SU-DHL-6 (cell line): ENCODE data around the gene PRKCSH.

ENCODE experiments used
- CTCF ChIP-seq: fragments of 200-600 bp; sonication (generic); IDR thresholded peaks from one replicate; pipeline ENCODE4 v1.5.1; 2017; ENCODE audit warnings: antibody characterized with exemption, mild to moderate bottlenecking, low read length, moderate library complexity; ENCODE audit not compliant: insufficient read depth, poor library complexity, severe bottlenecking
- EZH2phosphoT487 ChIP-seq: fragments of 200-600 bp; sonication (generic), shearing (Covaris generic); conservative IDR thresholded peaks from 2 replicates; pipeline ENCODE4 v1.6.1; 2018; ENCODE audit warnings: mild to moderate bottlenecking, antibody characterized with exemption, low read length, moderate library complexity, mixed read lengths

- TF ChIP-seq CTCF (no peak), EZH2phosphoT487 (no peak)
Observed at GRCh38 chr19:11451327-11451870, 16.0 kb downstream of the PRKCSH start.
